Breast epithelium (tissue), 3 donors: ENCODE measurements around the gene KCND2.

Experiments used
- POLR2AphosphoS5 ChIP-seq, 3 donors: sonication (generic); formaldehyde crosslinking; IDR thresholded peaks; one replicate each; pipeline ENCODE4 v1.6.1; 2017; ENCODE audit warnings: antibody characterized with exemption in 3 of 3
- TF ChIP-seq, protein P1 (sequence below), 3 donors: fragments of 450-650 bp; IDR thresholded peaks; one replicate each; pipeline ENCODE4 v1.5.1; 2016 to 2017; ENCODE audit warnings: antibody characterized with exemption in 3 of 3, mild to moderate bottlenecking in 3 of 3, moderate library complexity in 3 of 3

DNA sequence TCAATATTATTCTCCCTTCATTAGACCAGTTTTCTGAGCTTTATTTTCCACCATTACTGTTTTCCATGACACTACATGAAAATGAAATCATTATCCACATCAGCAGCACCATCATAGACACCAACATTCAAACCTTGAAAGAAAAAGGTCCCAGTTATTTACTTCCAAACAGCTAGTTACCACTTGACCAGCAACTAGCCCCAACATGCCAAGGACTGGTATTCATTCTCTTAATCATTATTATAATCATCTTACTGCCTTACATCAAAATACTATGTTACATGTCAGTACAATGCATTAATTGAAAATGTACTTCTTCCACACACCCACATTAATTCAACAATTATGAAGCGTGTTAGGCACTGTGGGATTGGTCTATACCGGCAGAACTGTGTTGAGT lies 385.5 kb downstream of the KCND2 start:
- TF ChIP-seq, protein P1, sequence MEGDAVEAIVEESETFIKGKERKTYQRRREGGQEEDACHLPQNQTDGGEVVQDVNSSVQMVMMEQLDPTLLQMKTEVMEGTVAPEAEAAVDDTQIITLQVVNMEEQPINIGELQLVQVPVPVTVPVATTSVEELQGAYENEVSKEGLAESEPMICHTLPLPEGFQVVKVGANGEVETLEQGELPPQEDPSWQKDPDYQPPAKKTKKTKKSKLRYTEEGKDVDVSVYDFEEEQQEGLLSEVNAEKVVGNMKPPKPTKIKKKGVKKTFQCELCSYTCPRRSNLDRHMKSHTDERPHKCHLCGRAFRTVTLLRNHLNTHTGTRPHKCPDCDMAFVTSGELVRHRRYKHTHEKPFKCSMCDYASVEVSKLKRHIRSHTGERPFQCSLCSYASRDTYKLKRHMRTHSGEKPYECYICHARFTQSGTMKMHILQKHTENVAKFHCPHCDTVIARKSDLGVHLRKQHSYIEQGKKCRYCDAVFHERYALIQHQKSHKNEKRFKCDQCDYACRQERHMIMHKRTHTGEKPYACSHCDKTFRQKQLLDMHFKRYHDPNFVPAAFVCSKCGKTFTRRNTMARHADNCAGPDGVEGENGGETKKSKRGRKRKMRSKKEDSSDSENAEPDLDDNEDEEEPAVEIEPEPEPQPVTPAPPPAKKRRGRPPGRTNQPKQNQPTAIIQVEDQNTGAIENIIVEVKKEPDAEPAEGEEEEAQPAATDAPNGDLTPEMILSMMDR (IDR thresholded peaks at IDR 0.05) = no peak
- no peak for TF ChIP-seq POLR2AphosphoS5 (IDR thresholded peaks at IDR 0.05)
